ENCODE results near the gene JAK1. TPM values are rescaled to one million over a fixed set of nuclear protein-coding genes. Genes with fewer than 3 reads are reported as not detected.

JAK1 gene
- total RNA-seq, 1 donor from 2014 or later, result 27.7 TPM

GRCh38 chr1:64848803-64849202 lies 117.5 kb downstream of the JAK1 start:
- H3K36me3 Mint-ChIP-seq (ENCODE audit: low read depth), result peaks cover 9% of the 10 kb centered on the region
- no peak for TF ChIP-seq CTCF (conservative IDR thresholded peaks at IDR 0.05)
- H3K9me3 Mint-ChIP-seq, result no peaks in the 10 kb centered on the region
- no peak overlapping the region for H3K27ac Mint-ChIP-seq (ENCODE audit: unreplicated experiment)
- no peaks in the 10 kb centered on the region for H3K4me1 Mint-ChIP-seq
- no peak for DNase-seq (ENCODE audit: low read depth, low spot score)
- no peak overlapping the region for H3K4me3 Mint-ChIP-seq
- H3K27me3 Mint-ChIP-seq (ENCODE audit: low read depth), result no peaks in the 10 kb centered on the region

- no peak overlapping the region for H3K4me3 Mint-ChIP-seq
- H3K27me3 Mint-ChIP-seq (ENCODE audit: low read depth), result no peaks in the 10 kb centered on the region
- DNase-seq (ENCODE audit: low read depth, low spot score), result no peak
- H3K9me3 Mint-ChIP-seq, result no peaks in the 10 kb centered on the region
- peaks cover 11% of the 10 kb centered on the region for H3K36me3 Mint-ChIP-seq (ENCODE audit: low read depth)
- H3K27ac Mint-ChIP-seq (ENCODE audit: unreplicated experiment), result peak overlapping the region; percentile 43
- no peaks in the 10 kb centered on the region for H3K4me1 Mint-ChIP-seq
- no peak for TF ChIP-seq CTCF (conservative IDR thresholded peaks at IDR 0.05)
Measured at GRCh38 chr1:64848136-64848535, 118.2 kb downstream of the JAK1 start.

- no peak for TF ChIP-seq CTCF (conservative IDR thresholded peaks at IDR 0.05)
- Mint-ChIP-seq H3K4me3 (no peak overlapping the region), H3K27ac (ENCODE audit: unreplicated experiment) (no peak overlapping the region), H3K27me3 (ENCODE audit: low read depth) (no peaks in the 10 kb centered on the region), H3K36me3 (ENCODE audit: low read depth) (peaks cover 11% of the 10 kb centered on the region), H3K9me3 (no peaks in the 10 kb centered on the region), H3K4me1 (no peaks in the 10 kb centered on the region)
- DNase-seq (ENCODE audit: low read depth, low spot score), result no peak
Measured at GRCh38 chr1:64847666-64848065, 118.7 kb downstream of the JAK1 start.

GRCh38 chr1:64846573-64847430 lies 119.5 kb downstream of the JAK1 start:
- Mint-ChIP-seq H3K27me3 (ENCODE audit: low read depth) (no peaks in the 10 kb centered on the region), H3K9me3 (no peaks in the 10 kb centered on the region), H3K4me1 (peaks cover under 1% of the 10 kb centered on the region), H3K36me3 (ENCODE audit: low read depth) (peaks cover 11% of the 10 kb centered on the region), H3K4me3 (no peak overlapping the region), H3K27ac (ENCODE audit: unreplicated experiment) (peak overlapping the region; percentile 57)
- no peak for TF ChIP-seq CTCF (conservative IDR thresholded peaks at IDR 0.05)
- no peak for DNase-seq (ENCODE audit: low read depth, low spot score)

GRCh38 chr1:64845831-64846425 lies 120.4 kb downstream of the JAK1 start:
- no peak for DNase-seq (ENCODE audit: low read depth, low spot score)
- H3K27me3 Mint-ChIP-seq (ENCODE audit: low read depth), result no peaks in the 10 kb centered on the region
- H3K4me1 Mint-ChIP-seq, result peaks cover 9% of the 10 kb centered on the region
- H3K9me3 Mint-ChIP-seq, result no peaks in the 10 kb centered on the region
- peaks cover 13% of the 10 kb centered on the region for H3K36me3 Mint-ChIP-seq (ENCODE audit: low read depth)
- peak overlapping the region; percentile 57 for H3K27ac Mint-ChIP-seq (ENCODE audit: unreplicated experiment)
- no peak for TF ChIP-seq CTCF (conservative IDR thresholded peaks at IDR 0.05)
- H3K4me3 Mint-ChIP-seq, result no peak overlapping the region
